Kidney (tissue), 14 donors: ENCODE results near the gene DHDH. TPM values are rescaled to one million over a fixed set of nuclear protein-coding genes. Genes with fewer than 3 reads are reported as not detected.
A peak's percentile ranks its signal among the peaks of the same experiment; 100 is the strongest.

Experiments used
- DNase-seq, 5 donors: peaks; one replicate each; pipeline ENCODE4 v3.0.0-alpha.2; 2013 to 2020
- FAIRE-seq: peaks from 2 replicates; lab custom pipeline; 2012; peaks lifted over from hg19 to GRCh38; lab: Jason Lieb, UNC
- H3K27ac ChIP-seq, 2 donors: one replicate each; pipeline ENCODE4 v1.7.0; 2013; ENCODE audit warnings: low read depth in 2 of 2, low read length in 2 of 2, inconsistent platforms in 1 of 2
- H3K27me3 ChIP-seq: one replicate; pipeline ENCODE4 v1.7.1; 2013; ENCODE audit warnings: low read length, inconsistent platforms; ENCODE audit not compliant: control insufficient read depth, insufficient read depth
- H3K36me3 ChIP-seq, 3 donors: one replicate each; pipeline versions ENCODE4 v1.7.0 to v1.7.1; 2013; ENCODE audit warnings: low read length in 3 of 3, control low read depth in 1 of 3, inconsistent platforms in 1 of 3; ENCODE audit not compliant: insufficient read depth in 3 of 3, control insufficient read depth in 2 of 3
- H3K4me1 ChIP-seq, 3 donors: one replicate each; pipeline versions ENCODE4 v1.7.0 to v1.7.1; 2013; ENCODE audit warnings: low read length in 3 of 3, inconsistent platforms in 1 of 3, low read depth in 1 of 3; ENCODE audit not compliant: control insufficient read depth in 2 of 3, insufficient read depth in 2 of 3
- H3K4me3 ChIP-seq, 3 donors: one replicate each; pipeline versions ENCODE4 v1.7.0 to v1.8.1; 2013; ENCODE audit warnings: low read length in 3 of 3, control low read depth in 1 of 3, inconsistent platforms in 1 of 3
- H3K9ac ChIP-seq, 3 donors: one replicate each; pipeline versions ENCODE4 v1.7.0 to v1.7.1; 2013; ENCODE audit warnings: low read length in 3 of 3, control low read depth in 1 of 3, inconsistent platforms in 1 of 3
- H3K9me3 ChIP-seq, 3 donors: one replicate each; pipeline versions ENCODE4 v1.7.0 to v1.7.1; 2013; ENCODE audit warnings: low read length in 3 of 3, control low read depth in 1 of 3, inconsistent platforms in 1 of 3; ENCODE audit not compliant: control insufficient read depth in 2 of 3, insufficient read depth in 1 of 3
- CTCF ChIP-seq: IDR thresholded peaks from 3 replicates; pipeline ENCODE4 v1.5.1; 2012; ENCODE audit warnings: mild to moderate bottlenecking, moderate library complexity, borderline replicate concordance; ENCODE audit not compliant: insufficient read depth; ENCODE audit errors: extremely low read depth
- intact Hi-C: fragments of 100-400 bp; cut with DNase I; formaldehyde crosslinking; loops from one replicate; pipeline ENCODE4 v1.11.1; 2022
- polyA plus RNA-seq: library from polyadenylated mRNA; stranded (reverse); fragments of 350-450 nt; fragmentation: Illumina TruSeq; extraction: RNeasy Lipid Tissue Mini Kit (QIAGEN cat#74804); gene quantifications from one replicate; pipeline ENCODE4 v1.2.3, GENCODE V29; 2014; ENCODE audit warnings: low read depth, low replicate concordance; ENCODE audit not compliant: insufficient read depth
- total RNA-seq: library from RNA; stranded (reverse); fragmentation: NEBNext Ultra II Directional; extraction: Animal tissue kit (Norgen Biotek cat#: 25700); gene quantifications from one replicate; pipeline ENCODE4 v1.2.1, GENCODE V29; 2021
- donor health status: control.
- donor health status: control.
- donor health status: control.
- donor health status: control.
- donor health status: control.
- donor health status: DM: yes; HTN: yes; CAD: no.
- donor health status: Normal renal cell carcinoma (clear cell type).

The DHDH gene
- total and polyA plus RNA-seq, 2 donors from 2014 or later, result 0.60 to 26.3 TPM

- Histone ChIP-seq H3K4me3 (no peak overlapping the region), H3K36me3 (peaks cover 0 to 3% (median 2%) of the 10 kb centered on the region in 3 donors), H3K27ac (no peak overlapping the region), H3K9ac (no peak overlapping the region), H3K4me1 (peaks cover 0 to 24% (median 16%) of the 10 kb centered on the region in 3 donors), H3K27me3 (no peaks in the 10 kb centered on the region), H3K9me3 (no peaks in the 10 kb centered on the region)
- FAIRE-seq (no peak), DNase-seq (no peak)
- intact Hi-C loops, result no loop called here
- TF ChIP-seq CTCF, result no peak
Observed at GRCh38 chr19:48959341-48960239, 26.1 kb downstream of the DHDH start.

- H3K27ac ChIP-seq, result peak overlapping the region; percentile 32 to 47
Observed at GRCh38 chr19:48961051-48961649, 27.7 kb downstream of the DHDH start.

GRCh38 chr19:48961673-48962028 lies 28.2 kb downstream of the DHDH start:
- FAIRE-seq, result no peak

More at GRCh38 chr19:48961051-48961649, 27.7 kb downstream of the DHDH start:
- H3K27me3 ChIP-seq, result no peaks in the 10 kb centered on the region
- no peaks in the 10 kb centered on the region for H3K9me3 ChIP-seq
- peak overlapping the region in 1 of 3 donors; percentile 67 for H3K9ac ChIP-seq
- H3K4me3 ChIP-seq, result no peak overlapping the region
- FAIRE-seq (no peak), DNase-seq (no peak)
- peaks cover 0 to 9% (median 2%) of the 10 kb centered on the region in 3 donors for H3K36me3 ChIP-seq
- intact Hi-C loops, result no loop called here
- peaks cover 0 to 20% (median 17%) of the 10 kb centered on the region in 3 donors for H3K4me1 ChIP-seq
- TF ChIP-seq CTCF, result no peak

More at GRCh38 chr19:48961673-48962028, 28.2 kb downstream of the DHDH start:
- DNase-seq, result no peak
- H3K4me3 ChIP-seq, result peak overlapping the region in 1 of 3 donors; percentile 39
- intact Hi-C loops, result no loop called here
- H3K9me3 ChIP-seq, result no peaks in the 10 kb centered on the region
- H3K27ac ChIP-seq, result peak overlapping the region; percentile 83 to 92
- peak overlapping the region in 1 of 3 donors; percentile 67 for H3K9ac ChIP-seq
- no peak for TF ChIP-seq CTCF
- H3K36me3 ChIP-seq, result peaks cover under 1 to 14% (median 4%) of the 10 kb centered on the region in 3 donors
- no peaks in the 10 kb centered on the region for H3K27me3 ChIP-seq
- H3K4me1 ChIP-seq, result peaks cover 0 to 23% (median 21%) of the 10 kb centered on the region in 3 donors
